Progenitor cell of endocrine pancreas (in vitro differentiated cells): Measurements from ENCODE around the gene TRMT44. TPM values are rescaled to one million over a fixed set of nuclear protein-coding genes. Genes with fewer than 3 reads are reported as not detected.

Experiments used
- DNase-seq: peaks from one replicate; pipeline ENCODE4 v3.0.0; 2021; ENCODE audit warnings: low spot score; ENCODE audit not compliant: unreplicated experiment
- H3K27ac Mint-ChIP-seq: 2 replicates; pipeline ENCODE4 v1.8.0; 2021; ENCODE audit warnings: mild to moderate bottlenecking, moderate library complexity, mixed read lengths
- H3K27me3 Mint-ChIP-seq: 2 replicates; pipeline ENCODE4 v1.8.0; 2021; ENCODE audit warnings: mixed read lengths
- H3K36me3 Mint-ChIP-seq: 2 replicates; pipeline ENCODE4 v1.8.0; 2022; ENCODE audit warnings: mixed read lengths; ENCODE audit not compliant: insufficient read depth
- H3K4me1 Mint-ChIP-seq: 2 replicates; pipeline ENCODE4 v1.8.0; 2021; ENCODE audit warnings: low read depth, mixed read lengths
- H3K4me3 Mint-ChIP-seq: 2 replicates; pipeline ENCODE4 v1.8.0; 2021; ENCODE audit warnings: low read depth, mild to moderate bottlenecking, moderate library complexity, mixed read lengths
- H3K9me3 Mint-ChIP-seq: 2 replicates; pipeline ENCODE4 v1.8.0; 2021; ENCODE audit warnings: low read depth, mixed read lengths
- total RNA-seq: library from RNA; stranded (reverse); gene quantifications from 2 replicates; pipeline ENCODE4 v1.2.1, GENCODE V29; 2021
- TF ChIP-seq, protein P1 (sequence below): fragments of 200-600 bp; sonication (generic); IDR thresholded peaks from one replicate; pipeline ENCODE4 v1.5.0; 2021; ENCODE audit warnings: antibody characterized with exemption, mild to moderate bottlenecking; ENCODE audit not compliant: unreplicated experiment

Gene TRMT44
- total RNA-seq, 1 donor from 2014 or later: 31.0 TPM

DNA sequence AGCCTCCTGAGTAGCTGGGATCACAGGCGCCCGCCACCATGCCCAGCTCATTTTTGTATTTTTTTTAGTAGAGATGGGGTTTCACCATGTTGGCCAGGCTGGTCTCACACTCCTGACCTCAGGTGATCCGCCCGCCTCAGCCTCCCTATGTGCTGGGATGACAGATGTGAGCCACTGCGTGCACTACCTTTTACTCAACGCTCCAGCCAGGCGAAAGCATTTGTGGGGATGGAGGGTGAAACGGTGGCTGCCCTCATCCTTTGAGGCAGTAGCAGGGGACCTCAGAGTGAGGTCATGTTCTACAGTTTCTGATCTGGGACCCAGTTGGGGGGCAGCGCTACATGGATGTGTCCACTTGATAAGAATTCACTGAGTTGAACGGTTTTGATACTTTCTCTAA lies 73.8 kb downstream of the TRMT44 start:
- Mint-ChIP-seq H3K4me1 (no peaks in the 10 kb centered on the region), H3K27me3 (no peaks in the 10 kb centered on the region), H3K9me3 (peaks cover 5% of the 10 kb centered on the region), H3K36me3 (no peaks in the 10 kb centered on the region), H3K4me3 (no peak overlapping the region), H3K27ac (no peak overlapping the region)
- TF ChIP-seq, protein P1, sequence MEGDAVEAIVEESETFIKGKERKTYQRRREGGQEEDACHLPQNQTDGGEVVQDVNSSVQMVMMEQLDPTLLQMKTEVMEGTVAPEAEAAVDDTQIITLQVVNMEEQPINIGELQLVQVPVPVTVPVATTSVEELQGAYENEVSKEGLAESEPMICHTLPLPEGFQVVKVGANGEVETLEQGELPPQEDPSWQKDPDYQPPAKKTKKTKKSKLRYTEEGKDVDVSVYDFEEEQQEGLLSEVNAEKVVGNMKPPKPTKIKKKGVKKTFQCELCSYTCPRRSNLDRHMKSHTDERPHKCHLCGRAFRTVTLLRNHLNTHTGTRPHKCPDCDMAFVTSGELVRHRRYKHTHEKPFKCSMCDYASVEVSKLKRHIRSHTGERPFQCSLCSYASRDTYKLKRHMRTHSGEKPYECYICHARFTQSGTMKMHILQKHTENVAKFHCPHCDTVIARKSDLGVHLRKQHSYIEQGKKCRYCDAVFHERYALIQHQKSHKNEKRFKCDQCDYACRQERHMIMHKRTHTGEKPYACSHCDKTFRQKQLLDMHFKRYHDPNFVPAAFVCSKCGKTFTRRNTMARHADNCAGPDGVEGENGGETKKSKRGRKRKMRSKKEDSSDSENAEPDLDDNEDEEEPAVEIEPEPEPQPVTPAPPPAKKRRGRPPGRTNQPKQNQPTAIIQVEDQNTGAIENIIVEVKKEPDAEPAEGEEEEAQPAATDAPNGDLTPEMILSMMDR: no peak
- no peak for DNase-seq

DNA sequence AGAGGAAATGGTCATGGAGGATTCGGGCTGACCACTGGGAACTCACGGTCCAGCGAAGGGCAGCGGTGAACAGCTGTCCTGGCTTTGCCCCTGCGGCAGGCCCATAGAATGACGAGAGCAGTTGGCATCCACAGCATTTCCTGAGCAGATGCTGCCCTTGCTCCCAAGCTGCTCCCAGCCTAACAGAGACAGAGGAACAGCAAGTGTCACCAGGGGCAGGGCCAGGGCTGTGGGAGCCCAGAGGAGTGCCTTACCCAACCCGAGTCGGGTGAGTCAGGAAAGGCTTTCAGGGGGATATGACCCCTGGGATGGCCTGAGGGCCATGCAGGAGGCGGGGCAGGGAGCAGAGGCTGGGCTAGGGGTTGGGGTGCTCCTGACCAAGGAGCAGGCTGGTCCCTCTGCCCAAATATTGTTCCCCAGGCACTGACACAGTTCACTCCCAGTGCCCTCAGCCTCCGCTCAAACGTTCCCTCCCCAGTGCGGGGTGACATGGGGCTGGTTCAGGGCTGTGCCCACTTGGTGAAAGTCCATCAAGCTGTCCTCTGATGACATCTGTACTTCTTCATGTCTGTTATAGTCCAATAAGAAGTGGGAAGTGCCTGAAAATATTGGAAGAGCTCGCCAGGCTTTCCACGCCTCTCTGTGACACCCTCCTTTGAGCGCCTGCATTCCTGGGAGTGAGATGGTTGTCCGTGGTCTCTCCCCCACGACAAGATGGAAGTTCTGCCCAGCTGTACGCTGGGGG lies 74.9 kb downstream of the TRMT44 start:
- H3K4me1 Mint-ChIP-seq: no peaks in the 10 kb centered on the region
- peaks cover 9% of the 10 kb centered on the region for H3K9me3 Mint-ChIP-seq
- no peaks in the 10 kb centered on the region for H3K27me3 Mint-ChIP-seq
- H3K27ac Mint-ChIP-seq: no peak overlapping the region
- DNase-seq: no peak
- no peak overlapping the region for H3K4me3 Mint-ChIP-seq
- H3K36me3 Mint-ChIP-seq: no peaks in the 10 kb centered on the region
- TF ChIP-seq, protein P1: no peak

DNA sequence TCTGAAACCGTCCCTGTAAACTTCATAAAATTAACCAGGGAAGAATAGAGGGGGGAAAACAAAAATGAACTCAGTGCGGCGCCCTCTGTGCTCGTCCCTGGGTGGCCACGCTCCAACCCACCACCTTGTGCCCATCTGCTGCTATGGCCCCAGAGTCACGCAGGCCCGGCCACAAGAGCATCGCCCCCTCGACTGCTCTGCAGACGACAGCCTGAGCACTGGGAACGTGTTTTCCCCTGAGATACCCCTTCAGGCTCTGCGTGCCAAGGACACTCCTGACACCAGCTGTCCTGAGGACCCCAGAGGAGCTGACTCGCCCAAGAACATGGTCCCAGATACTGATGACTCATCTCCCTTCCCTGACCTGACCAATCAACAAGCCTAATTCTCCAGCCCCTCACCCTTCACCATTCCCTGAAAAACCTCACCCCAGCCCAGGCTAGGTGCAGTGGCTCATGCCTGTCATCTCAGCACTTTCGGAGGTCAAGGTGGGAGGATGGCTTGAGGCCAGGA lies 75.5 kb downstream of the TRMT44 start:
- H3K36me3 Mint-ChIP-seq: no peaks in the 10 kb centered on the region
- no peak overlapping the region for H3K27ac Mint-ChIP-seq
- TF ChIP-seq, protein P1: no peak
- DNase-seq: no peak
- H3K4me1 Mint-ChIP-seq: no peaks in the 10 kb centered on the region
- no peak overlapping the region for H3K4me3 Mint-ChIP-seq
- peaks cover 12% of the 10 kb centered on the region for H3K9me3 Mint-ChIP-seq
- no peaks in the 10 kb centered on the region for H3K27me3 Mint-ChIP-seq

DNA sequence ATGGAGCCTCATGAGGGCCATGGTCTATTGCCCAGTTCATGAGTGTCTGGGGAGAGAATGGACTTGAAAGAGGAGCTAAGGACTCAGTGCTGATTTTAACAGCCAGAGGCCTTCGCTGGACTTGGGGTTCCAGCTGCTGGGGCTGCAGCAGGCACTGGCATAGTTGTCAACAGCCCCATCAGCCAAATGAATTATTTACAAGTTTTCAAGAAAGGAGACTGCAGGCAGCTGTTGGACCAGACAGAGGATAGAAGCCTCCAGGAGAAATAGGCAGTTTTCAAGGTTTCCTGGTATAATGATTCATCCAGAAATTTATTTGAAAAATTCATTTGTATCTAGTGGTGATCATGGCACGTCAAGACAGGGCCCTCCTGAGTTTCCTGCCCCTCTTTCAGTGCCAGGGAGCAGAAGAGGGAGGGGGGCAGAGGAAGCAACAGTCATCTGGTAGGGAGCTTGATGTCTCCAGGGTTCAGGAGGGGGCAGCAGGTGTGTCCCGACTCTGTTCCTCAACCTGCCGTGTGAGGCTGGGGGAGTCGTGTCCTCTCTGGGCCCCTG lies 76.5 kb downstream of the TRMT44 start:
- H3K4me1 Mint-ChIP-seq: no peaks in the 10 kb centered on the region
- TF ChIP-seq, protein P1: no peak
- H3K4me3 Mint-ChIP-seq: no peak overlapping the region
- peaks cover 12% of the 10 kb centered on the region for H3K9me3 Mint-ChIP-seq
- DNase-seq: no peak
- no peak overlapping the region for H3K27ac Mint-ChIP-seq
- H3K36me3 Mint-ChIP-seq: no peaks in the 10 kb centered on the region
- no peaks in the 10 kb centered on the region for H3K27me3 Mint-ChIP-seq

DNA sequence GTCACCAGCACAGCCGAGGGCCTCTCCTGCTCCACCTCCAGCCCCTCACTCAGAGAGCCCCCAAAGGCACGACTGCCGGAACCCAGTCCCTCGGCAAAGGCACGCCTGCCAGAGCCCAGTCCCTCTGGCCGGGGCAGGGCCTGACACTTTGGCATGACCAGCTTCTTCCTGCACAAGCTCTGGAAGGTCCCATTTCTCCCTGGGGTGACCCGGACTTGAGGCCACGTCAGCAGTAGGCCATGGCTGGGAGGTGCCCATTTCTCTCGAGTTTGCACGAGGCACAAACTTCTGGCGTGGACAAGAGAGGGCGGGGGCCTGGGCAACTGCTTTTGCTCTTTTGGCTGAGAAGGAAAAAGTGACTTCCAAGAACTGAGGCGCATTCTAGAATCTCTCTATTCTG lies 77.4 kb downstream of the TRMT44 start:
- no peak overlapping the region for H3K4me3 Mint-ChIP-seq
- H3K27ac Mint-ChIP-seq: no peak overlapping the region
- H3K27me3 Mint-ChIP-seq: no peaks in the 10 kb centered on the region
- H3K4me1 Mint-ChIP-seq: no peaks in the 10 kb centered on the region
- DNase-seq: no peak
- TF ChIP-seq, protein P1: no peak
- peaks cover 11% of the 10 kb centered on the region for H3K9me3 Mint-ChIP-seq
- no peaks in the 10 kb centered on the region for H3K36me3 Mint-ChIP-seq
